Loucy (cell line): ENCODE results near the gene SPATA13.

Source experiments
- H2AFZ ChIP-seq: fragments of 200-600 bp; sonication (generic); 2 replicates; pipeline ENCODE4 v1.6.0; 2016; ENCODE audit warnings: antibody characterized with exemption, mild to moderate bottlenecking, low read length, moderate library complexity
- H3F3A ChIP-seq: fragments of 200-600 bp; 2 replicates; pipeline ENCODE4 v1.6.0; 2016; ENCODE audit warnings: antibody characterized with exemption, low read depth, mild to moderate bottlenecking
- H3K27me3 ChIP-seq: fragments of 200-600 bp; sonication (generic); 2 replicates; pipeline ENCODE4 v1.6.1; 2014; ENCODE audit warnings: low read length, mild to moderate bottlenecking; ENCODE audit not compliant: insufficient read depth, poor library complexity, severe bottlenecking
- H3K36me3 ChIP-seq: fragments of 200-600 bp; sonication (generic); 2 replicates; pipeline ENCODE4 v1.6.1; 2016; ENCODE audit warnings: low read length; ENCODE audit not compliant: insufficient read depth
- H3K4me1 ChIP-seq: fragments of 200-600 bp; sonication (generic); 2 replicates; pipeline ENCODE4 v1.5.1; 2014; ENCODE audit warnings: low read length, mild to moderate bottlenecking; ENCODE audit not compliant: insufficient read depth, poor library complexity, severe bottlenecking
- H3K4me2 ChIP-seq: fragments of 200-600 bp; sonication (generic); 2 replicates; pipeline ENCODE4 v1.6.0; 2014; ENCODE audit warnings: antibody characterized with exemption, low read length, low read depth, mild to moderate bottlenecking; ENCODE audit not compliant: poor library complexity, severe bottlenecking
- H3K4me3 ChIP-seq: fragments of 200-600 bp; sonication (generic); 2 replicates; pipeline ENCODE4 v1.5.1; 2014; ENCODE audit warnings: low read length, mild to moderate bottlenecking, mixed read lengths; ENCODE audit not compliant: poor library complexity, severe bottlenecking
- H3K79me2 ChIP-seq: fragments of 200-600 bp; sonication (generic); 2 replicates; pipeline ENCODE4 v1.6.1; 2014; ENCODE audit warnings: low read length; ENCODE audit not compliant: insufficient read depth
- H3K9ac ChIP-seq: fragments of 200-600 bp; sonication (generic); 2 replicates; pipeline ENCODE4 v1.6.0; 2014; ENCODE audit warnings: mild to moderate bottlenecking, low read depth, low read length, moderate library complexity; ENCODE audit not compliant: poor library complexity, severe bottlenecking
- H3K9me2 ChIP-seq: fragments of 200-600 bp; sonication (generic); replicated peaks from 2 replicates; pipeline ENCODE4 v1.6.1; 2016; ENCODE audit warnings: low read depth, low read length, mixed read lengths
- H3K9me3 ChIP-seq: fragments of 200-600 bp; sonication (generic); 2 replicates; pipeline ENCODE4 v1.6.1; 2014; ENCODE audit warnings: mild to moderate bottlenecking, antibody characterized with exemption, low read length, low read depth; ENCODE audit not compliant: insufficient read depth
- H4K20me1 ChIP-seq: fragments of 200-600 bp; sonication (generic); 2 replicates; pipeline ENCODE4 v1.6.0; 2014; ENCODE audit warnings: antibody characterized with exemption, low read length, mild to moderate bottlenecking; ENCODE audit not compliant: insufficient read depth, poor library complexity, severe bottlenecking
- CTCF ChIP-seq: fragments of 200-600 bp; sonication (generic); conservative IDR thresholded peaks from 2 replicates; pipeline ENCODE4 v1.5.1; 2014; ENCODE audit warnings: mild to moderate bottlenecking, antibody characterized with exemption, low read length
- EZH2phosphoT487 ChIP-seq: fragments of 200-600 bp; IDR thresholded peaks from 2 replicates; pipeline ENCODE4 v1.6.1; 2018; ENCODE audit warnings: antibody characterized with exemption, mild to moderate bottlenecking, moderate library complexity, borderline replicate concordance

The SPATA13 gene

GRCh38 chr13:24184265-24184841 lies 23.8 kb downstream of the SPATA13 start:
- Histone ChIP-seq H3K9me3 (peaks cover 4% of the 10 kb centered on the region; the same call in 1 of the 2 replicates), H3K4me2 (no peak overlapping the region), H2AFZ (no peak overlapping the region), H4K20me1 (no peaks in the 10 kb centered on the region), H3K79me2 (peaks cover 77% of the 10 kb centered on the region), H3K4me1 (peaks cover 31% of the 10 kb centered on the region), H3K4me3 (no peak overlapping the region), H3K27me3 (no peaks in the 10 kb centered on the region), H3K9me2 (no peaks in the 10 kb centered on the region), H3F3A (no peaks in the 10 kb centered on the region), H3K36me3 (no peaks in the 10 kb centered on the region), H3K9ac (no peak overlapping the region)
- no peak for TF ChIP-seq CTCF
- no peak for TF ChIP-seq EZH2phosphoT487

GRCh38 chr13:24184882-24185281 lies 24.4 kb downstream of the SPATA13 start:
- Histone ChIP-seq H3K9ac (no peak overlapping the region), H3K36me3 (no peaks in the 10 kb centered on the region), H4K20me1 (no peaks in the 10 kb centered on the region), H3K9me3 (peaks cover 4% of the 10 kb centered on the region; the same call in 1 of the 2 replicates), H3K4me3 (no peak overlapping the region), H3K4me1 (peaks cover 26% of the 10 kb centered on the region), H3K27me3 (no peaks in the 10 kb centered on the region), H3K9me2 (no peaks in the 10 kb centered on the region), H3K4me2 (no peak overlapping the region), H3K79me2 (peaks cover 73% of the 10 kb centered on the region), H3F3A (no peaks in the 10 kb centered on the region), H2AFZ (no peak overlapping the region)
- no peak for TF ChIP-seq CTCF
- TF ChIP-seq EZH2phosphoT487 = no peak

- TF ChIP-seq CTCF (no peak), EZH2phosphoT487 (no peak)
- Histone ChIP-seq H3K9me3 (peaks cover 4% of the 10 kb centered on the region; the same call in 1 of the 2 replicates), H3K9me2 (no peaks in the 10 kb centered on the region), H3K4me2 (no peak overlapping the region), H3K9ac (no peak overlapping the region), H3K27me3 (no peaks in the 10 kb centered on the region), H3K4me3 (no peak overlapping the region), H4K20me1 (no peaks in the 10 kb centered on the region), H3K4me1 (peaks cover 21% of the 10 kb centered on the region), H3K79me2 (peaks cover 65% of the 10 kb centered on the region), H3K36me3 (no peaks in the 10 kb centered on the region), H2AFZ (no peak overlapping the region), H3F3A (no peaks in the 10 kb centered on the region)
Observed at GRCh38 chr13:24185591-24186232, 25.2 kb downstream of the SPATA13 start.
